ENCODE data around the gene CFAP107. TPM values are rescaled to one million over a fixed set of nuclear protein-coding genes. Genes with fewer than 3 reads are reported as not detected.
A peak's percentile ranks its signal among the peaks of the same experiment; 100 is the strongest.
"Not testable (repeated sequence)": the region's sequence is repeated elsewhere in the genome, so short reads cannot be mapped to it uniquely, and the experiment has no call there.

CFAP107 gene
- total RNA-seq, 1 donor from 2014 or later: not detected

DNA sequence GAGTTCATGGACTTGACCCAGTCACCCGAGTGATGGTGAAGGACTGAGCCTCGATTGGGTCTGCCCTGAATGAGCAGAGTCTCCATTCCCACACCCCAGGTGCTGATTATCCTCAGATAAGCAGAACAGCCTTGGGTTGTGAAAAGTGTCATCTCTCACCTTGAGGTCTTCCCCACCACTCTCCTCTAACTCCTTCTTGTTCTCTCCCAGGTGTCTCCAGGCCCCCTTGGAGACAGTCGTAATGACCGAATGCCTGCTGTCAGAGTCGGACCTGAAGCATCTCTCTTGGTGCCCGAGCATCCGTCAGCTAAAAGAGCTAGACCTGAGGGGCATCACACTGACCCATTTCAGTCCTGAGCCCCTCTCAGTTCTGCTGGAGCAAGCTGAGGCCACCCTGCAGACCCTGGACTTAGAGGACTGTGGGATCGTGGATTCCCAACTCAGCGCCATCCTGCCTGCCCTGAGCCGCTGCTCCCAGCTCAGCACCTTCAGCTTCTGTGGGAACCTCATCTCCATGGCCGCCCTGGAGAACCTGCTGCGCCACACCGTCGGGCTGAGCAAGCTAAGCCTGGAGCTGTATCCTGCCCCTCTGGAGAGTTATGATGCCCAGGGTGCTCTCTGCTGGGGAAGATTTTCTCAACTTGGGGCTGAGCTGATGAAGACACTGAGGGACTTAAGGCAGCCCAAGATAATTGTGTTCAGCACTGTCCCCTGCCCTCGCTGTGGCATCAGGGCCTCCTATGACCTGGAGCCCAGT is 31.0 kb downstream of the CFAP107 start:
- no peak for DNase-seq (ENCODE audit: low spot score)
- Histone ChIP-seq H3K36me3 (no peaks in the 10 kb centered on the region), H3K9ac (no peak overlapping the region), H4K20me1 (ENCODE audit: low read depth) (no peaks in the 10 kb centered on the region), H3K9me3 (ENCODE audit: low read depth) (no peaks in the 10 kb centered on the region), H3F3A (ENCODE audit: low read depth) (no peaks in the 10 kb centered on the region), H3K79me2 (ENCODE audit: low read depth) (no peaks in the 10 kb centered on the region), H3K4me1 (peaks cover 3% of the 10 kb centered on the region), H3K4me3 (no peak overlapping the region), H2AFZ (replicated peaks) (no peak overlapping the region), H3K27me3 (no peaks in the 10 kb centered on the region), H3K4me2 (no peak overlapping the region), H3K27ac (no peak overlapping the region)
- Mint-ChIP-seq H3K9me3 (no peaks in the 10 kb centered on the region), H3K27ac (no peak overlapping the region), H3K4me3 (no peak overlapping the region), H3K36me3 (no peaks in the 10 kb centered on the region), H3K4me1 (no peaks in the 10 kb centered on the region), H3K27me3 (ENCODE audit: insufficient read depth, low read depth) (peaks cover 7% of the 10 kb centered on the region)
- TF ChIP-seq EZH2 (IDR thresholded peaks at IDR 0.05) (no peak), EZH2phosphoT487 (IDR thresholded peaks at IDR 0.05) (no peak)
- TF ChIP-seq, protein P1, sequence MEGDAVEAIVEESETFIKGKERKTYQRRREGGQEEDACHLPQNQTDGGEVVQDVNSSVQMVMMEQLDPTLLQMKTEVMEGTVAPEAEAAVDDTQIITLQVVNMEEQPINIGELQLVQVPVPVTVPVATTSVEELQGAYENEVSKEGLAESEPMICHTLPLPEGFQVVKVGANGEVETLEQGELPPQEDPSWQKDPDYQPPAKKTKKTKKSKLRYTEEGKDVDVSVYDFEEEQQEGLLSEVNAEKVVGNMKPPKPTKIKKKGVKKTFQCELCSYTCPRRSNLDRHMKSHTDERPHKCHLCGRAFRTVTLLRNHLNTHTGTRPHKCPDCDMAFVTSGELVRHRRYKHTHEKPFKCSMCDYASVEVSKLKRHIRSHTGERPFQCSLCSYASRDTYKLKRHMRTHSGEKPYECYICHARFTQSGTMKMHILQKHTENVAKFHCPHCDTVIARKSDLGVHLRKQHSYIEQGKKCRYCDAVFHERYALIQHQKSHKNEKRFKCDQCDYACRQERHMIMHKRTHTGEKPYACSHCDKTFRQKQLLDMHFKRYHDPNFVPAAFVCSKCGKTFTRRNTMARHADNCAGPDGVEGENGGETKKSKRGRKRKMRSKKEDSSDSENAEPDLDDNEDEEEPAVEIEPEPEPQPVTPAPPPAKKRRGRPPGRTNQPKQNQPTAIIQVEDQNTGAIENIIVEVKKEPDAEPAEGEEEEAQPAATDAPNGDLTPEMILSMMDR (IDR thresholded peaks at IDR 0.05): no peak

DNA sequence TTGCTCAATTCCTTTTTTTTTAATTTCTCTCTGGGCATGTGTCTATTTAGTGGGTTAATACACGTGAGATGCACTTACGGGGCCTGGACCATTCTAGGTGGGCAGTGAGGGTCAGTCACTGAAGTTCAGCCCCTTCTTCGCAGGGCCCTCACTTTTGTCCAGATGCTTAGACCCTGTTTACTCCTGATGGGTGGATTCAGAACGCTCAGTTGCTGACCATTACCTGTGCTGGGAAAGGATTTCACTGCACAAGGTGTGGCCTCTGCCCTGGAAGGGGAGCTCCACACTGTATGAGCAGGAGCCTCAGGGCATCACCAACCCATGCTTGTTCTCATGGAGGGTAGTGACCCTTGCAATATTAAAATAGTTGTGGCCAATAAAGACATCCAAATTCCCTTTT is 32.1 kb downstream of the CFAP107 start:
- Histone ChIP-seq H4K20me1 (ENCODE audit: low read depth) (no peaks in the 10 kb centered on the region), H3K4me3 (no peak overlapping the region), H3K79me2 (ENCODE audit: low read depth) (no peaks in the 10 kb centered on the region), H3F3A (ENCODE audit: low read depth) (peaks cover under 1% of the 10 kb centered on the region), H3K9ac (no peak overlapping the region), H3K4me2 (no peak overlapping the region), H2AFZ (replicated peaks) (no peak overlapping the region), H3K9me3 (ENCODE audit: low read depth) (no peaks in the 10 kb centered on the region), H3K27ac (no peak overlapping the region), H3K4me1 (peaks cover 6% of the 10 kb centered on the region), H3K36me3 (no peaks in the 10 kb centered on the region), H3K27me3 (no peaks in the 10 kb centered on the region)
- H3K27me3 Mint-ChIP-seq (ENCODE audit: insufficient read depth, low read depth): peaks cover 7% of the 10 kb centered on the region
- H3K9me3 Mint-ChIP-seq: no peaks in the 10 kb centered on the region
- no peaks in the 10 kb centered on the region for H3K36me3 Mint-ChIP-seq
- no peak for TF ChIP-seq EZH2phosphoT487 (IDR thresholded peaks at IDR 0.05)
- no peak for TF ChIP-seq EZH2 (IDR thresholded peaks at IDR 0.05)
- TF ChIP-seq, protein P1 (IDR thresholded peaks at IDR 0.05): no peak
- no peak overlapping the region for H3K4me3 Mint-ChIP-seq
- no peak for DNase-seq (ENCODE audit: low spot score)
- no peak overlapping the region for H3K27ac Mint-ChIP-seq
- no peaks in the 10 kb centered on the region for H3K4me1 Mint-ChIP-seq

DNA sequence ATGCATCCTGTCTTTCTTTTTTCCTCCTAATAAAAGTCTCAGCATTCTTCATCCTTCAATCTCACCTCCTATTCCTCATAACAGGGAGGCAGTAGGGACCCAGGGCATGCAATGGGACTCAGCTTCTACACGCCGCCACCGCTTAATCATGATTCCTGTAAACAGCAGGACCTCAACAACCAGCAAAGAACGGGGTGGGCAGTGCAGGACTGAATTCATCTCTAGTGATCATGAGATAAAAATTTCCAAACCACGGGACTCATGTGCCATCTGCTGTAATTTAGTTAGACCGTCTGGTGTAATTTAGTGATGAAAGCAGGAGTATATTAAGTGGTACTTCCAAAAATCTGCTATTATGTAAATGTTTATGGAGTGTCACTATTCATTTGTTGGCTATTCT is 32.9 kb downstream of the CFAP107 start:
- H3K36me3 ChIP-seq: no peaks in the 10 kb centered on the region
- no peak for TF ChIP-seq EZH2phosphoT487 (IDR thresholded peaks at IDR 0.05)
- peaks cover 5% of the 10 kb centered on the region for H3F3A ChIP-seq (ENCODE audit: low read depth)
- no peaks in the 10 kb centered on the region for H3K4me1 Mint-ChIP-seq
- peaks cover 6% of the 10 kb centered on the region for H3K4me1 ChIP-seq
- H3K4me2 ChIP-seq: no peak overlapping the region
- DNase-seq (ENCODE audit: low spot score): no peak
- no peaks in the 10 kb centered on the region for H3K27me3 ChIP-seq
- no peak overlapping the region for H3K27ac Mint-ChIP-seq
- H4K20me1 ChIP-seq (ENCODE audit: low read depth): no peaks in the 10 kb centered on the region
- no peak overlapping the region for H3K4me3 ChIP-seq
- H2AFZ ChIP-seq (replicated peaks): no peak overlapping the region
- H3K36me3 Mint-ChIP-seq: no peaks in the 10 kb centered on the region
- H3K9ac ChIP-seq: no peak overlapping the region
- H3K27me3 Mint-ChIP-seq (ENCODE audit: insufficient read depth, low read depth): peaks cover 7% of the 10 kb centered on the region
- no peak overlapping the region for H3K27ac ChIP-seq
- H3K4me3 Mint-ChIP-seq: no peak overlapping the region
- H3K9me3 ChIP-seq (ENCODE audit: low read depth): peaks cover under 1% of the 10 kb centered on the region
- peaks cover 2% of the 10 kb centered on the region for H3K9me3 Mint-ChIP-seq
- H3K79me2 ChIP-seq (ENCODE audit: low read depth): no peaks in the 10 kb centered on the region

DNA sequence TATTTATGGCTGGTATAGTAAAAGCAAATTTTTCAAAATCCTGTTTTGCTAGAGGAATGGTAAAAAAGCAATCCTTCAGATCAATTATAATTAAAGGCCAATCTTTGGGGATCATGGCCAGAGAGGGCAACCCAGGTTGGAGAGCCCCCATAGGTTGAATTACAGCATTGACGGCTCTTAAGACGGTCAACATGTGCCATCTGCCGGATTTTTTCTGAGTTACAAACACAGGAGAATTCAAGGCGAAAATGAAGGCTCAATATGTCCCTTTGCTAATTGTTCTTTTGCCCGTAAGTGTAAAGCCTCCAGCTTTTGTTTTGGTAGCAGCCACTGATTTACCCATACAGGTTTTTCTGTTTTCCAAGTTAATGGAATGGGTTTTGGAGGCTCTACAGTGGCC is 35.5 kb downstream of the CFAP107 start:
- not testable (repeated sequence) for H3K79me2 ChIP-seq (ENCODE audit: low read depth); H3K36me3 ChIP-seq; H3K27me3 Mint-ChIP-seq (ENCODE audit: insufficient read depth, low read depth); H3K4me1 Mint-ChIP-seq; H3K9me3 ChIP-seq (ENCODE audit: low read depth); DNase-seq (ENCODE audit: low spot score); H3K4me3 ChIP-seq; H4K20me1 ChIP-seq (ENCODE audit: low read depth); H3K27ac Mint-ChIP-seq; H2AFZ ChIP-seq (replicated peaks); H3K4me3 Mint-ChIP-seq; H3K36me3 Mint-ChIP-seq; H3K4me2 ChIP-seq; H3K9ac ChIP-seq; H3K4me1 ChIP-seq; H3K27me3 ChIP-seq; H3K27ac ChIP-seq; H3F3A ChIP-seq (ENCODE audit: low read depth)
- H3K9me3 Mint-ChIP-seq: peaks cover 13% of the 10 kb centered on the region
- TF ChIP-seq, protein P1 (IDR thresholded peaks at IDR 0.05): peak; percentile 38
